Measurements from ENCODE around the gene GCNT2.

DNA sequence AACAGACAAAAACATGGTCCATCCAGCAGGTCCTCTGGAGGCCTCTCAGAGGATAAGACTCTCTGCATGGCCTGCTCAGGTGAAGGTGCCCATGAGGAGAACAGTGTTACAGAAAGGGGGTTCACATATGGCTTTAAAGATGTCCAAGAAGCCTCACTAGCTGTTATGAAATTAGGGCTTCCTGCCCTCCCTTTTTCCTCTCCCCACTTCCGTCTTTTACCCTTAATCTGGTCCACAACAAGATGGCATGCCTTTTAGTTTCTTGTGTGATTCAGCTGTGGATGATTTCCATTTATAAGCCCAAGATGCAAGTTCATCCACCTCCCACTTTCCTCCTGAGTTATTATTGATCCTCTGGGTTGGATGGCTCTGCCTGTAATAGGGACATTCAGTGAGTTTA, 14.0 kb downstream of the GCNT2 start:
- TF ChIP-seq, protein P1, sequence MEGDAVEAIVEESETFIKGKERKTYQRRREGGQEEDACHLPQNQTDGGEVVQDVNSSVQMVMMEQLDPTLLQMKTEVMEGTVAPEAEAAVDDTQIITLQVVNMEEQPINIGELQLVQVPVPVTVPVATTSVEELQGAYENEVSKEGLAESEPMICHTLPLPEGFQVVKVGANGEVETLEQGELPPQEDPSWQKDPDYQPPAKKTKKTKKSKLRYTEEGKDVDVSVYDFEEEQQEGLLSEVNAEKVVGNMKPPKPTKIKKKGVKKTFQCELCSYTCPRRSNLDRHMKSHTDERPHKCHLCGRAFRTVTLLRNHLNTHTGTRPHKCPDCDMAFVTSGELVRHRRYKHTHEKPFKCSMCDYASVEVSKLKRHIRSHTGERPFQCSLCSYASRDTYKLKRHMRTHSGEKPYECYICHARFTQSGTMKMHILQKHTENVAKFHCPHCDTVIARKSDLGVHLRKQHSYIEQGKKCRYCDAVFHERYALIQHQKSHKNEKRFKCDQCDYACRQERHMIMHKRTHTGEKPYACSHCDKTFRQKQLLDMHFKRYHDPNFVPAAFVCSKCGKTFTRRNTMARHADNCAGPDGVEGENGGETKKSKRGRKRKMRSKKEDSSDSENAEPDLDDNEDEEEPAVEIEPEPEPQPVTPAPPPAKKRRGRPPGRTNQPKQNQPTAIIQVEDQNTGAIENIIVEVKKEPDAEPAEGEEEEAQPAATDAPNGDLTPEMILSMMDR (IDR thresholded peaks at IDR 0.05): no peak
- TF ChIP-seq POLR2A (IDR thresholded peaks at IDR 0.05): no peak
